Erythroblast (primary cell): ENCODE measurements around the gene MIGA1.

Experiments used
- GATA1 ChIP-seq: IDR thresholded peaks from 2 replicates; pipeline ENCODE4 v1.6.1; 2011; ENCODE audit warnings: low read depth, mild to moderate bottlenecking, control low read depth, low read length, moderate library complexity
- POLR2A ChIP-seq: IDR thresholded peaks from 2 replicates; pipeline ENCODE4 v1.6.1; 2011; ENCODE audit warnings: mild to moderate bottlenecking, low read length

- TF ChIP-seq POLR2A (no peak), GATA1 (no peak)
These were observed 78.1 kb downstream of the MIGA1 start for GRCh38 chr1:77857552-77857951.
